ENCODE data around the gene SPRR5.

SPRR5 gene

GRCh38 chr1:152946651-152947256 is at the start of gene SPRR5:
SPRR5 (plus strand) TSS chr1:152947206; CDS start chr1:152948555, 1,349 bp downstream.
- no peak for DNase-seq (ENCODE audit: low spot score)

- no peak for DNase-seq (ENCODE audit: low spot score)
Observed at GRCh38 chr1:152899027-152899426, 48.0 kb upstream of the SPRR5 start.

DNA sequence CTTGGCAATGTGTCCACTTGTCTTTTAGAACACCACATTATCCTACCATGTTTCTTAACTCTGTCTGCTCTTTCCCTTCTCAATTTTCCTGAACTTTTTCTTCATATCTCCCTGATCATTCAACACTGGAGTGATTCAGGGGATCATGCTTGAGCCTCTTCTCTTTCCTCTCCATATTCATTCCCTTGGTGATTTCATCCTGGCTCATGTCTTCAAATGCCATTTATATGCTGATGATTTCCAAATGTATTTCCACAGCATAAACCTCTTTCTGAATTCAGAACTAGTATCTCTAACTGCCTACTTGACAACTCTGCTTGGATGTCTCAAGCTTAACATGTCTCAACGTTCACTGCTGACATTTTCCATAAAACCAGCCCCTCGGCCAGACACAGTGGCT is 47.1 kb upstream of the SPRR5 start:
- DNase-seq (ENCODE audit: low spot score), result no peak

DNA sequence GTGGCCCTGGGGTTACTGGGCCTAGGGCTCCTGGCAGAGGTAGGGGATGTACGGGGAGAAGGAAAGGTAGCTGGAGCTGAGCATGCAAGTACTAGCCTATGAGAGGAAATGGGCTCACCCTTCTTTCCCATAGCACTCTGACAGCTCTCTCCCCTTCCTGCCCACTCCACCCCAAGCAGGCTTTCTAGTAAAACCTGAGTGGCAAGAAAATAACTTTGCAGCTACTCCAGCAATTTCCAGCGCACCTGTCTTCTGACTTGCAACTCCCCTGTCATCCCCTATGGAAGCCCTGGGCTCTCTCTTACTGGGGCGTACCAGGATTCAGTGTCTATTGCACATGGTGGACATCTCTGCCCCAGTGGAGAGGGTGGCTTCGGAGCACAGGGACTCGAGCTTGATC is 45.4 kb upstream of the SPRR5 start:
- DNase-seq (ENCODE audit: low spot score), result no peak

GRCh38 chr1:152902636-152903035 is 44.4 kb upstream of the SPRR5 start:
- no peak for DNase-seq (ENCODE audit: low spot score)

DNA sequence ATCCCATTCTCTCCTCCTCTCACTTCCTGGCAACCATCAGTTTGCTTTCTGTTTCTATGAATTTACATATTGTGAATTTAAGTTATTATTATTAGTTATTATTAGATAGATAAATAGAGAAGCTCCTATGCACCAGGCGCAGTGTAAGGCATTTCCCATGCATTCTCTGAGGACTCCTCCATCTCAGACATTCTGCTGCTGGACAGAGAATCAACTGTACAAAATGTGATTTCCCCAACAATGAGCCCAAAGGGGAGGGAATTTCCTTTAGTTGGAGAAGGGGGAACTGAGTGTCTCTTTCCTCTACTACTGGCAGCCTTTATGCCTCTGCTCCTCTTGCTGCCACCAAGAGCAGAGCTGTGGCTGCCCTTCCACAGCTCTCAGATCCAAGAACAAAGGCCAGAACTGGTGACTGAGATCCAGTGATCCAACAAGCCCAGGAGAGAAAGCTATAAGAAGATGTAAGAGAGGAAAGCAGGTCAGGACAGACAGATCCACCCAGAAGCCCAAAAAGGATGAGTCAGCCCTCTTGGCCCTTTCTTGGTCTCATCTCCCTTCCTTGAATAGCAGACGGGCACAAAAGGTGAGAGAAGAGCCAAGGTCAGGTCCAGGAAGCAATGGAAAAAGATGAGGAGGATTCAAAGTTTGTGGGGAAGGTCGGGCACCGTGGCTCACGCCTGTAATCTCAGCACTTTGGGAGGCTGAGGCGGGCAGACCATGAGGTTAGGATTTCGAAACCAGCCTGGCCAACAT is 42.1 kb upstream of the SPRR5 start:
- no peak for DNase-seq (ENCODE audit: low spot score)

DNA sequence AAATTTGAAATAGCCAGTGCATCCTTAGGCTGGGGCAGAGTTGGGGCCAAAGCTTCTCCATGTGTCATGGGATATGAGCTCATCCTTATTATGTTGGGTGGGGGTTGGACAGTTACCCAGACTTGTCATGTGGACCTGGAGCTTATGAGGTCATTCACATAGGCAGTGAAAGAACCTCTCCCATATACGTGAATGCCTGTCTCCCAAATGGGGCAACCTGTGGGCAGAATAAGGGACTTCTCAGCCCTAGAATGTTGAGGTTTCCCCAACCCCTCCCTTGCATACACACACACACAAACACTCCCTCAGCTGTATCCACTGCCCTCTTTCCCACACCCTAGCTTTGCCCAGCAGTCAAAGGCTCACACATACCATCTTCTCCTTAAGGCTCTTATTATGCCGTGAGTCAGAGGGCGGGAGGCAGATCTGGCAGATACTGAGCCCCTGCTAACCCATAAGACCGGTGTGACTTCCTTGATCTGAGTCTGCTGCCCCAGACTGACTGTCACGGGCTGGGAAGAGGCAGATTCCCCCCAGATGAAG is 40.9 kb upstream of the SPRR5 start:
- no peak for DNase-seq (ENCODE audit: low spot score)

- DNase-seq (ENCODE audit: low spot score), result no peak
Observed at GRCh38 chr1:152907686-152908601, 39.1 kb upstream of the SPRR5 start, which contains the start of gene IVL. IVL (plus strand) TSS chr1:152908546; CDS start chr1:152909798, 1,252 bp downstream.

DNA sequence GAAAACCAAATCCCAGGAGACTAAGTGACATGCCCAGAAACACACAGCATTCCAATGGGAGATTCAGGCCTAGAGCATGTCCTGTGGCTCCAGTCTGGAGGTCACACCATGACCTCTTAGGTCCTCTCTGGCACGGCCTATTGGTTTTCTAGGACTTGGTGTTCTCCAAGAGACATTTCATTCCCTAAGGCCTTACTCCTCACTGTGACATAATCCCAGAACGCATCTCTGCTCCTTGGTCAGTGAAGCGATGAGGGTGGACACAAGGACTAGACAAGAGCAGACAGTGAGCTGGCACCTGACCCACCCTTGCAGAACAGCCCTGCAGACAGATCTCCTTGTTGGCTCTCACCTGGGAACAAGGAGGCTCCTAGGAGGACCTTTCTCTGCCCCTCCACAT is 37.8 kb upstream of the SPRR5 start:
- DNase-seq (ENCODE audit: low spot score), result no peak

GRCh38 chr1:152912471-152912870 is 34.5 kb upstream of the SPRR5 start:
- DNase-seq (ENCODE audit: low spot score), result no peak

DNA sequence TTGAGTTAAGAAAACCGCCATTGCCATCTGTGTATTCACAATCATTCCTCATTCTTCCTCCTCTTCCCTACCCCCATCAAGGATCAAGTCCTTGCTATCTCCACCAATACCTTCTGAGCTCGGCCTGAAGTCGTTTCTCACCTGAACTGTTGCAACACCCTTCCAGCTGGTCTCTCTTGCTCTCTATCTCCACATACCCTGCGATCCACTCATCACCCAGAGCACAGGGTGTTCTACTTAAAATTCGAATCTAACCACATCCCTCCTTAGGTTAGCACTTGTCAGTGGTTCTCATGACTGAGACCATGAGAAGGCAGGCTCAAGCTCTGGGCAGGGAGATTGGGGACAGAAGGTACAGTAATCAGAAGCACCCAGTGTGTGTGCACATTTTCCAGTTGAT is 34.1 kb upstream of the SPRR5 start:
- DNase-seq (ENCODE audit: low spot score), result no peak

GRCh38 chr1:152917794-152918193 is 29.2 kb upstream of the SPRR5 start:
- peak; percentile 26 for DNase-seq (ENCODE audit: low spot score)

DNA sequence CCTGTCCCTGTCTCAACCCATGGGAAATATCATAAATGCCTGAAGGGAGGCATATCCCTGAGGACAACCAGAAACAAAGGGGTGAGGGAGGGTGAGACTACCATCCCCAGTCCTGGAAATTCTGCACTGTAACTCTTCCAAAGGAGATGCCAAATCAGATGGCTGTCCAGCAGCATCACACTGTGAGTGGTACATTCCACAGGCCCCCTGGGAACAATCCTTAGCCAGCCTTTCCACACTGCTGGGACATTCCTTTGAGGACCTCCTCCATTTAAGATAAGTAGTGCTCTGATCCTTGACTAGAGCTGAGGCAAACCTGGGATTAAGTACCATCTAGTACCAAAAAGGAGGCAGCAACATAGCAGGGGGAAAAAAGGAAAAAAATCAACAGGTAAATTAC is 27.9 kb upstream of the SPRR5 start:
- no peak for DNase-seq (ENCODE audit: low spot score)

GRCh38 chr1:152924191-152924590 is 22.8 kb upstream of the SPRR5 start:
- no peak for DNase-seq (ENCODE audit: low spot score)

GRCh38 chr1:152926091-152926490 is 20.9 kb upstream of the SPRR5 start:
- peak; percentile 9 for DNase-seq (ENCODE audit: low spot score)

GRCh38 chr1:152928671-152929070 is 18.3 kb upstream of the SPRR5 start:
- DNase-seq (ENCODE audit: low spot score), result no peak

GRCh38 chr1:152932170-152932811 is 14.7 kb upstream of the SPRR5 start:
- no peak for DNase-seq (ENCODE audit: low spot score)

- no peak for DNase-seq (ENCODE audit: low spot score)
Observed at GRCh38 chr1:152933196-152933595, 13.8 kb upstream of the SPRR5 start.

GRCh38 chr1:152940614-152941013 is 6.4 kb upstream of the SPRR5 start:
- DNase-seq (ENCODE audit: low spot score), result no peak

GRCh38 chr1:152941037-152941711 is 5.8 kb upstream of the SPRR5 start:
- DNase-seq (ENCODE audit: low spot score), result no peak

DNA sequence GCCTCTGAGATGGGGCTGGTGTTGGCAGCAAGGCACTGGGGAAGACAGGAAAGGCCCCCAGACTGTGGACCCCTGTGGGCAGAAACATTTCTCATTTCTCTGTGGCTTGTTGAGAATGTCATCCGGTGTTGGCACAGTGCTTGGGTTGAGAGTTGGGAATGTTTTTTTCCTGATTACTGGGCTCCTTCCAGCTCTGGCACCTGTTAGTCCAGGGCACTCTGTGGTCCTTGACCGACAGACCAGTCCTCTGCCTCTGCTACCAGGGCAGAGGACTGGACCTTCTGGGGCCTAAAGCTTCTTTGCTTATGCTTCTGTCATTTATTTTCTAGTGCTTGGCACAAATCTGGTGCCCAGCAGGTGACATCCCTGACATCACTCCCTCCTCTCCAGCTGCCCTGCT is 4.8 kb upstream of the SPRR5 start:
- no peak for DNase-seq (ENCODE audit: low spot score)
